ENCODE measurements around the gene AGBL5.

AGBL5 gene

GRCh38 chr2:27023740-27024139, 27.7 kb upstream of the AGBL5 start:
- no peak for DNase-seq

DNA sequence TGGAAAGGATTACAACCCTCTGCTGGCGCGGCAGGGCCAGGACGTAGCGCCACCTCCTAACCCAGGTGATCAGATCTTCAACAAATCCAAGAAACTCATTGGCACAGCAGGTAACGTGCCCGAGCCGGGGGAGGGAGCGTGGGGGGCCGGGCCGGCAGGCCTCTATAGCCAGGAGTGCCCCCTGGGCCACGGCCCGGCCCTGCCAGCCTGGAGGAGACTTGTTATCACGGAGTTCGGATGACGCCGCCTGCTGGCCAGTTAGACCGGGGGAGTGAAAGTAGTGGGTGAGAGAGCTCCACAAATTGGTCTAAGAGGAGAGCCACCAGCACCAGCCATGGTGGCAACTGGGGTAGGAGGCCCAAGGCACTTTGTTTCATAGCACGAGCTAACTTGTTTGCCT, 27.3 kb upstream of the AGBL5 start:
- no peak for DNase-seq

GRCh38 chr2:27024812-27025211, 26.7 kb upstream of the AGBL5 start:
- DNase-seq = no peak

- no peak for DNase-seq
Measured at GRCh38 chr2:27025281-27025800, 26.1 kb upstream of the AGBL5 start.

GRCh38 chr2:27025861-27026851, 25.3 kb upstream of the AGBL5 start:
- DNase-seq = no peak

GRCh38 chr2:27027211-27027651, 24.2 kb upstream of the AGBL5 start:
- no peak for DNase-seq

DNA sequence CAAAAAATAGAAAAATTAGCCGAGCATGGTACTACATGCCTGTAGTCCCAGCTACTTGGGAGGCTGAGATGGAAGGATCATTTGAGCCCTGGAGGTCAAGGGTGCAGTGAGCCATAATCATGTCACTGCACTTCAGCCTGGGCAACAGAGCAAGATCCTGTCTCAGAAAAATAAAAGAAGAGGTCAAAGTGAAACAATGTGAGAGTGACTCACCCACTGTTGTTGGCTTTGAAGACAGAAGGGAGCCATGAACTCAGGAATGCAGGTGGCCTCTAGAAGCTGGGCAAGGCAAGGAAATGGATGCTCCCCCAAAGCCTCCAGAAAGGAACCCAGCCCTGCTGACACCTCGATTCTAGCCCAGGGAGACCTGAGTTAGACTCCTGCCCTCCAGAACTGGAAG, 22.4 kb upstream of the AGBL5 start:
- DNase-seq = no peak

- DNase-seq = peak; percentile 88
Measured at GRCh38 chr2:27032495-27033252, 18.8 kb upstream of the AGBL5 start, which contains the start of gene TMEM214. TMEM214 (plus strand) TSS chr2:27032965; CDS start chr2:27033016, 51 bp downstream.

DNA sequence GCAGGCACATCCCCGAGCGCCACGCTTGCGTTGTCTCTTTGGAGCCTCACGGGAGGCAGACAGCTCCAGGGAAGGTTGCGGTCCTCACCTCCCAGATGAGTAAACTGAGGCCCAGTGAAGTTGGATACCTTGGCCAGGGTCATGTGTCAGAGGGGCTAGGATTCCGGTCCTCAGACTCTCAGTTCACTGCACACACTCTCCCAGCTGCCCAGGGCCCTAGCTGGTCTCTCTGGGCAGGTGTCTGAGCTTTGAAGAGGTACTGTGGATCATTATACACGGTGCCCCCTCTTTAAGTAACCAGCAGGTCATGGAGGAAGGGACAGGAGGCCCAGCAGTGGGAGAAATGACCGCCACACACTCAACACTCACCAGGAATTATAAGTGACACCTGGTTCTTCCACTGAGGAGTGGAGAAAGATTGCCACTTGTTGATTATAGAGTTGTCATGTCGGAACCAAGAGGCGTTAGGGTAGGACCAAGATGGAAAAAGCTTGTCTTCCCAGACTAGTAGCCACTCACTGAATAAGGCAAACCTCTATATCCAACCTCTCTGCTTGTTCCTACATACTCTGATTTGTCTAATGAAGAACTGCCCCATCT, 18.1 kb upstream of the AGBL5 start:
- no peak for DNase-seq

- no peak for DNase-seq
Measured at GRCh38 chr2:27038012-27038411, 13.5 kb upstream of the AGBL5 start.

- DNase-seq = no peak
Measured at GRCh38 chr2:27038631-27039339, 12.7 kb upstream of the AGBL5 start.

DNA sequence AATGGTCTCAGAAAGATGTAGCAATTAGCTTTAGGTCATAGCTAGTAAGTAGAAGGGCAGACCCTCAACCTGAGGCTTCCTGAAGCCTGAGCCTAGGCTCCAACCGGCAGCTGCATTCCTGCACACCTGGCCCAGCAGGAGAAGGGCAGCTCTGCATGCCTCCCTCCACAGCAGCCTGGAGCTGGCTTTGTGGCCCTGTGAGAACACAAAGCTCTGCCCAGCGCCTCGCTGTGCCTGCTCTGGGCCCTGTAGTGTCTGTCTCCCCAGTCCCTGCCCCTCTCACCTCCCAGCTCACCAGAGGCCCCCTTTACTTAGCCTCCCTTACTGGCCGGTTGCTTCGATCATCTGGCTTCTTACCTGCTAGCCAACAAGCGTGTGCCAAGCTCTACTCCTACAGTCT, 12.0 kb upstream of the AGBL5 start:
- DNase-seq = no peak

DNA sequence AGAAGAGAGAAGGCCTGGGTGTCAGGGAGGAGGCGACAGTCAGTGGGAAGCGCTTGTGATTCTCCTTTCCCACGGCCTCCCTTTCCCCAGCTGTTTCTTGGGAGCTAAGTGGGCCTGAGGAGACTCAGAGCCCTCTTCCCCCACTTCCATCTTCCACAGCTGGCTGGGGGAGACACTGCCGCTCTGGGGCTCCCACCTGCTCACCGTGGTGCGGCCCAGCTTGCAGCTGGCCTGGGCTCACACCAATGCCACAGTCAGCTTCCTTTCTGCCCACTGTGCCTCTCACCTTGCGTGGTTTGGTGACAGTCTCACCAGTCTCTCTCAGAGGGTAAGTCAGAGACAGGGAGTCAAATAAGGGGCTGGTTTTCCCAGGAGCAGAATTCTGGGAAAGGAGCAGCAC, 11.6 kb upstream of the AGBL5 start:
- no peak for DNase-seq

DNA sequence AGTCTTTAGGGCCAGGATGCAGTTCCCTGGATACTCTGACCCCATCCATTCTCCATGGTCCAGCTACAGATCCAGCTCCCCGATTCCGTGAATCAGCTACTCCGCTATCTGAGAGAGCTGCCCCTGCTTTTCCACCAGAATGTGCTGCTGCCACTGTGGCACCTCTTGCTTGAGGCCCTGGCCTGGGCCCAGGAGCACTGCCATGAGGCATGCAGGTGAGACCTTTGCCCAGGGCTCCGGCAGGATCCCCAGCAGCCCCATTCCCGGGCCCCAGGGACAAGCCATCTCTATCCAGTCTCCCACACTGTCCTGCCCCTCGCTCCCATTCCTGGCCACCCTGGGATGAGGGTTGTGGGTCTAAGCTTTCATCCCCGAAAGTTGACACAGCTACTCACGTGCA, 11.2 kb upstream of the AGBL5 start:
- DNase-seq = no peak

DNA sequence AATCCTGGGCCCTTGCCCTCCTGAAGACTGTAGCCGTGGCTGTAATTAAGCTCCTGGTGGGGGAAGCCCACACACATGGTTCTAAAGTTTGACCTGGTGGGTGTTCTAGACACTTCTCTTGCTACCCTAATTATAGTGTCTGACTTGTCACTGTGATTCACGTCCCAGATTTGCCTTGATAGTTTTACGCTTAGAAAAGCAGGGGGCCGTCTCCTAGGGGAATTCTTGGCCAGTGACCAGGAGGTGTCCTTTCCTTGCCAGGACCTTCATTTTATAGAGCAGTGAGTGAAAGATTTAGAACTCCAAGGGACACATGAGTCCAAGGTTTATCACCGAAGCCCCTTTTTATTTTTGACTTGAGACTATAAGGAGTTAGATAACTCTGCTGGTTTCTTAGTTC, 9.7 kb upstream of the AGBL5 start:
- DNase-seq = peak; percentile 19

DNA sequence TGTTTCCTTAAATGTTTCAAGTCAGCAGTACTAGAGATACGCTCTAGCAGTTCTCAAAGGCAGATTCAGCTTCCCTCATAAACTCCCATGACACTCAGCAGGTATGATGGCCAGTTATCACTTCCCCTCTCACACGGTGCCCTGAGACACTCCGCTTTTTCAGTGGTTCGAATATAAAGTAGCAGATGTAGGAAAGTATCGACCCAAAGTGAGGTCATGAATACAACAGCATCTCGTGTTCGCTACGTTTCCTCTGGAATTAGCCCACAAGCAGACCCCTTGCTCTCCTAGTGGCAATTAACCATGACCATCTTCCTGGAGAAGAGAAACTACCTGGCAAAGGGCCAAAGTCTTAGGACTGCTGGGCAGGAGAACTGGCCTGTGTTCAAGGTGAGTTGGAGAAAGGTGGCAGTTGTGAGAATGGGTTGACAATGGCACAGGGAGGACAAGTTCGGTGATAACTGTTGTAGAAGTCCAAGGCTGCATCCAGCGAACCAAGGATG, 9.3 kb upstream of the AGBL5 start:
- peak; percentile 47 for DNase-seq

DNA sequence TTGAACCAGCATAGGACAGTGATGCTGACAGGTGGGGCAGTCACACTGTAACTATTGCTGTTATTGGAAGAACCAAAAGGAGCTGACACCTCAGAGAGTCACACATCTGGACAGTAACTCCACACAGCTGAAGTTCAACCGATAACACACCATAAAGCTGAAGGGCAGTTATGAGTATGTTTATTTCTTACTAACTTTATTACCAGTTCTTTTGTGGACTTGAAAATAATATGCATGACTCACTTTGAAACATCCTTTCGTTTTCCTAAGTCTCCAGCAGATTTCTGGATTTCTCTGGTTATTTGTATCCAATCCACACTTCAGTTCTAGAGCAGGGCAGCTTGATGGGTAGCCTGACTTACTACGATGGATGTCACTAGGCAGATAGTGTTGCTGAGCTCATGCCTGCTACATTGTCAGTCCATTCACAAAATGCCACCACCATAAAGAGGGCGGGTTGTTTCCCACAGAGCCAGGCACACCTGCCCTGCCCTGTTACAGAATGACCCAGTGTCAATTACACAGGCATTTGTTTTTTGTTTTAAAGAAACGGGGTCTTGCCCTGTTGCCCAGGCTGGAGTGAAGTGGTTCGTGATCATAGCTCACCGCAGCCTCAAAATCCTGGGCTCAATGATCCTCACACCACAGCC, 8.4 kb upstream of the AGBL5 start:
- DNase-seq = no peak

DNA sequence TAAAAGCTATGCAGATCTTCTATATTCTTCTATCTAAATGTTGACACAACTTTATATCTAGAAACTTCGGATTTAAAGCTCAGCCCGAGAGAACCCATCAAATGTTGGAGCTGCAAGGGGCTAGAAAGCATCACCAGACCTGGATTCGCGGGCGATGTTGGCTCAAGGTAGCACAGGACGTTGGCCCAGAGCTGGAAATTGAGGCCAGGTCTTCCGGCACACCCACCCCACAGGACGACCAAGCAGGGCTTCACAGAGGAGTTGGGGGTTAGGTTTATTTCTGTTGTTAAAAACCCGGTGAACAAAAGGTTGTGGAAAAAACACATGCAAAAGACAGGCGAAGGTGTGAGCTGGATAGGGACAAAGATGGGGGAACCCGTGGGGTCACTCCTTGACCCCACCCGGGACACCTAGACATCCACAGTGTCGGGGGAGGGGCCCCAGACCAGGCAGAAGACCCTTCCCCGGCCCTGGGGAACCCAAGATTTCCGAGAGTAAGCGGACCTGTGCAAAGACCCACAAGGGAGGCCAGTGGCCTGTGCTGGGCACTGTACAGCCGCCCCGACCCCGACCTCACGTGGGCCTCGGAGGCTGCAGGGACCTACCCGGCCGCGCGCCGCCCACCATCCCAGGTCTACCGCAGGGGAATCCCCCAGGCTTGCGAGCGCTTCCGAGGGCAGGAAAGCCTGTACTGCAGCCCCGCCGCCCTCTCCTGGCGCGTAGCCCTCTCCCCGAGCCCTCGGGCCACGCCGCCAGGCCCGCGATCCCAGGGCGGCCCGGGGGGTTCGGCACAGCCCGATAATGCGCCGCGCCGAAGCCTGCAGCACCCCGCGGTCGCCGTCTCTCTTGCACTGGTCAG, 1.8 kb upstream of the AGBL5 start:
- no peak for DNase-seq

DNA sequence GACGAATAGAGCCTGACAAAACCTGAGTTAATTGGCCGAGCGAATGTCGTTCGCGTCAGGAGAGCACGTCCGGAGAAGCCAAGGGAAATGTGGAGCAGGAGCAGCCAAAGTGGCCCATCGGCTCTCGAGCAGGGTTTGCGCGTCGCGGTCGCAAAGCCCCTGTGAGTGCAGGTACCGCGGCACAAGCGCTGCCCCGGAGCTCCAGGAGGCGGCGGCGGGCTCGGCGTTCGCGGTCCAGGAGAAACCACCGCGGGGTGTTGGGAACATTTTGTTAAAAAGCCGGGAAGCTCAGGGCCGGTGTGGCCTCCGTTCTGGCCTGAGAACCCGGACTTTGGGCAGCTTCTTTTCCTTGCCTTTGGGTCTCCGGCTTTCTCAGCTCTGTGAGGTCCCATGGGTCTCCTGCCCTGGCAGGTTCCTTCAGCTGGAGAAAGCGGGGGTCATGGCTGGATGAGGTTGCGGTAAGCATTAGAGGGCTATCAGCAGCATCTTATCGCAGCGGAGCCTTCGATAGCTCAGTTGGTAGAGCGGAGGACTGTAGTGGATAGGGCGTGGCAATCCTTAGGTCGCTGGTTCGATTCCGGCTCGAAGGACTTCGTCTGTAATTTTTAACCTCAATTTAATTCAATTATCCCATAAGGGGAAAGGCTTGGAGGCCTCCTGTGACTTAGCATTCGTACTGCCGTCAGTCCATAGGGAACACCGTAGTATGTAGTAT, 1.0 kb upstream of the AGBL5 start:
- peak; percentile 96 for DNase-seq

Measured in right kidney (tissue), 1 donor.